WTC11 (cell line): ENCODE data around the gene CCDC178.

Experiments used
- ATF6 ChIP-seq: sonication (generic); formaldehyde crosslinking; IDR thresholded peaks from 2 replicates; pipeline ENCODE4 v1.8.1; 2023; ENCODE audit warnings: mild to moderate bottlenecking, missing genetic modification reagents
- CREB1 ChIP-seq: sonication (generic); formaldehyde crosslinking; IDR thresholded peaks from 2 replicates; pipeline ENCODE4 v1.8.0; 2023; ENCODE audit warnings: mild to moderate bottlenecking, missing genetic modification reagents
- FOXK1 ChIP-seq: sonication (generic); formaldehyde crosslinking; IDR thresholded peaks from 2 replicates; pipeline ENCODE4 v1.8.0; 2022; ENCODE audit warnings: mild to moderate bottlenecking, moderate library complexity, missing genetic modification reagents
- IRF2 ChIP-seq: sonication (generic); formaldehyde crosslinking; IDR thresholded peaks from 2 replicates; pipeline ENCODE4 v1.8.0; 2022; ENCODE audit warnings: low read depth, missing genetic modification reagents, borderline replicate concordance
- NR2C2 ChIP-seq: sonication (generic); formaldehyde crosslinking; IDR thresholded peaks from 2 replicates; pipeline ENCODE4 v1.8.0; 2022; ENCODE audit warnings: mild to moderate bottlenecking, missing genetic modification reagents
- NR3C1 ChIP-seq: sonication (generic); formaldehyde crosslinking; conservative IDR thresholded peaks from 2 replicates; pipeline ENCODE4 v1.8.1; 2023; ENCODE audit warnings: low read depth, mild to moderate bottlenecking, missing genetic modification reagents
- TCF7 ChIP-seq: sonication (generic); formaldehyde crosslinking; IDR thresholded peaks from 2 replicates; pipeline ENCODE4 v1.8.0; 2022; ENCODE audit warnings: mild to moderate bottlenecking, low read depth, missing genetic modification reagents, moderate library complexity
- USF2 ChIP-seq: sonication (generic); formaldehyde crosslinking; IDR thresholded peaks from 2 replicates; pipeline ENCODE4 v1.8.1; 2023; ENCODE audit warnings: mild to moderate bottlenecking, missing genetic modification reagents, moderate library complexity
- ZBTB21 ChIP-seq: sonication (generic); formaldehyde crosslinking; IDR thresholded peaks from 2 replicates; pipeline ENCODE4 v1.8.1; 2023; ENCODE audit warnings: mild to moderate bottlenecking, missing genetic modification reagents, borderline replicate concordance
- ZNF263 ChIP-seq: sonication (generic); formaldehyde crosslinking; IDR thresholded peaks from 2 replicates; pipeline ENCODE4 v1.8.1; 2022; ENCODE audit warnings: low read depth, mild to moderate bottlenecking, moderate library complexity, missing genetic modification reagents
- TF ChIP-seq, protein P1 (sequence below): fragments of 200-600 bp; IDR thresholded peaks from 2 replicates; pipeline ENCODE4 v1.8.0; 2022; ENCODE audit warnings: antibody characterized with exemption
- TF ChIP-seq, protein P2 (sequence below): fragments of 250-450 bp; sonication (Bioruptor Pico); conservative IDR thresholded peaks from 2 replicates; pipeline ENCODE4 v1.9.0; 2021; ENCODE audit warnings: mild to moderate bottlenecking

DNA sequence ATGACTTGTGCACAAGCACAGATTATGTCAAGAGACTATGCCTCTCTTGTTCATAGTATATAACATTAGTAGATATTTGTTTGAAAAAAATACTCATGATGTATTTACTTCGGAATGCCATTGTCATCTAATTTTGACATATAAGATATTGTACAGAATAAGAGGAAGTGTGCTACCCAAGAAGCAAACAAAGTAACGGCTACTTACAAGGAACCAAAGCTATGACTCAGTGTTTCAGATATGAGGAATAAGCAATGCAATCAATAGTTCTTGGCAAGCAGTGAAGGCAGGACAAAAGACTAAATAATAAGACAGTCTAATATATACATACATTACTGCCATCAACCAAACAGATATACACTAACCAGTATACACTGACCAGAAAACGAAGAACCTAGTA lies 256.3 kb downstream of the CCDC178 start:
- TF ChIP-seq, protein P1, sequence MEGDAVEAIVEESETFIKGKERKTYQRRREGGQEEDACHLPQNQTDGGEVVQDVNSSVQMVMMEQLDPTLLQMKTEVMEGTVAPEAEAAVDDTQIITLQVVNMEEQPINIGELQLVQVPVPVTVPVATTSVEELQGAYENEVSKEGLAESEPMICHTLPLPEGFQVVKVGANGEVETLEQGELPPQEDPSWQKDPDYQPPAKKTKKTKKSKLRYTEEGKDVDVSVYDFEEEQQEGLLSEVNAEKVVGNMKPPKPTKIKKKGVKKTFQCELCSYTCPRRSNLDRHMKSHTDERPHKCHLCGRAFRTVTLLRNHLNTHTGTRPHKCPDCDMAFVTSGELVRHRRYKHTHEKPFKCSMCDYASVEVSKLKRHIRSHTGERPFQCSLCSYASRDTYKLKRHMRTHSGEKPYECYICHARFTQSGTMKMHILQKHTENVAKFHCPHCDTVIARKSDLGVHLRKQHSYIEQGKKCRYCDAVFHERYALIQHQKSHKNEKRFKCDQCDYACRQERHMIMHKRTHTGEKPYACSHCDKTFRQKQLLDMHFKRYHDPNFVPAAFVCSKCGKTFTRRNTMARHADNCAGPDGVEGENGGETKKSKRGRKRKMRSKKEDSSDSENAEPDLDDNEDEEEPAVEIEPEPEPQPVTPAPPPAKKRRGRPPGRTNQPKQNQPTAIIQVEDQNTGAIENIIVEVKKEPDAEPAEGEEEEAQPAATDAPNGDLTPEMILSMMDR: no peak
- TF ChIP-seq NR3C1 (no peak), CREB1 (CRISPR knock-in tag) (no peak), NR2C2 (CRISPR knock-in tag) (no peak), TCF7 (CRISPR knock-in tag) (no peak), USF2 (CRISPR knock-in tag) (no peak), IRF2 (no peak), ZBTB21 (no peak), ZNF263 (no peak), ATF6 (CRISPR knock-in tag) (no peak), FOXK1 (no peak)
- TF ChIP-seq, protein P2, sequence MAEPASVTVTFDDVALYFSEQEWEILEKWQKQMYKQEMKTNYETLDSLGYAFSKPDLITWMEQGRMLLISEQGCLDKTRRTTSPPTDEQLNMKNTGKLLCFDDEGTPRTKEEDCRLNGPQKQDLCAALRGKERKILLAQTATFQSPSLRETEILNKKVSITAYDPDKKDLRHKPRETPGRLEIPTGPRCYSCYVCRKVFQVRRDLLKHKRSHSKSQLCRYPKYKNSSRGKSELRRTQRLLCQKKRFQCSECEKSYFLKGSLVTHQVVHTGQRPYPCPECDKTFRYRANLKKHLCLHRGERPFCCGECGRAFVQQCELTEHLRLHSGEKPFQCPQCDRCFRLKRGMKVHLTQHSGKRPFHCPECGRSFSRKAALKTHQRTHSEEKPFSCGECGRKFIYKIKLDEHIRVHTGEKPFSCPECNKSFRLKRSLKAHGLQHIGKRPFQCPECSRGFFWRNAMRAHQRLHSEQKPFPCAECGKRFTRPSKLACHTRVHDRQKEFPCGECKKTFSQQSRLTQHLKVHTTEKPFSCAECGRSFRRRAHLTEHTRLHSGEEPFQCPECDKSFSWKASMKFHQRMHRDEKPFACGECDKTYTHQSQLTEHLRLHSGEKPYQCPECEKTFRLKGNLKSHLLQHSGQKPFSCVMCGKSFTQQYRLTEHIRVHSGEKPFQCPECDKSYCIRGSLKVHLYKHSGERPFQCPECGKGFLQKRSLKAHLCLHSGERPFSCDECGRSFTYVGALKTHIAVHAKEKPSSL (CRISPR knock-in tag): no peak
